Fibroblast of skin of right quadriceps (primary cell): ENCODE results near the gene JAM2.
A peak's percentile ranks its signal among the peaks of the same experiment; 100 is the strongest.

Experiments used
- DNase-seq: peaks from one replicate; pipeline ENCODE4 v3.0.0-alpha.2; 2013

The JAM2 gene

GRCh38 chr21:25722631-25723030 is 83.6 kb downstream of the JAM2 start:
- DNase-seq: no peak

DNA sequence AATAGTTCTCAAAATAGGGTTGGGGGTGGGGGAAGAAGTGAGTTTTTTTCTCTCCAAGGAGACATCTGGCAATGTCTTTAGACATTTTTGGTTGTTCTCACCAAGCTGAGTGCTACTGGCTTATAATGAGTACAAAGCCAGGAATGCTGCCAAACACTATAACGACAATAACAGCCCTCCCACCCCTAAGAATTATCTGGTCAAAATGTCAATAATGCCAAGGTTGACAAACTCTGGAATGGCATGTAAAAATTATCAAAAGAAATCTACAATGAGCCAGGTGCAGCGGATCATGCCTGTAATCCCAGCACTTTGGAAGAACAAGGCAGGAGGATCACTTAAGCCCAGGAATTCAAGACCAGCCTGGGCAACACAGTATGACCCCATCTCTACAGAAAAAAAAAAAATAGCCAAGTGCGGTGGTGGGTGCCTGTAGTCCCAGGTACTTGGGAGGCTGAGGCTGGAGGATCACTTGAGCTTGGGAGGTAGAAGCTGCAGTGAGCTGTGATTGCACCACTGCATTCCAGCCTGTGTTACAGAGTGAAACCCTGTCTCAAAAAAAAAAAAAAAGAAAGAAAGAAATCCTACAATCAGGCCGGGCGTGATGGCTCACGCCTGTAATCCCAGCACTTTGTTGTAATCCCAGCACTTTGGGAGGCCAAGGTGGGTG is 93.2 kb downstream of the JAM2 start:
- no peak for DNase-seq

- peak; percentile 8 for DNase-seq
Observed at GRCh38 chr21:25733859-25734653, 95.0 kb downstream of the JAM2 start.

DNA sequence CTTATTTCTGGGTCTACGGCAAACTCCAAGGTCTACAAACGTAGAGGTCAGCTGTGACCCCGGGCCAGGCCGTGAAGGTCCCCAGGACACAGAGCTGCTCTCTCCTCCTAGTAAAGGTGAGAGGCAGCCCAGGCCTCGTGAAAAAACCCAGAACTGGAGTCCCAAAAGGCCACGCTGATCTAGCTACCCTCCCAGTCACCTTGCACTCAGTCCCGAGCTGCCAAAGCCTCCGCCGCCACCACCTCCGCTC is 95.5 kb downstream of the JAM2 start:
- DNase-seq: no peak

DNA sequence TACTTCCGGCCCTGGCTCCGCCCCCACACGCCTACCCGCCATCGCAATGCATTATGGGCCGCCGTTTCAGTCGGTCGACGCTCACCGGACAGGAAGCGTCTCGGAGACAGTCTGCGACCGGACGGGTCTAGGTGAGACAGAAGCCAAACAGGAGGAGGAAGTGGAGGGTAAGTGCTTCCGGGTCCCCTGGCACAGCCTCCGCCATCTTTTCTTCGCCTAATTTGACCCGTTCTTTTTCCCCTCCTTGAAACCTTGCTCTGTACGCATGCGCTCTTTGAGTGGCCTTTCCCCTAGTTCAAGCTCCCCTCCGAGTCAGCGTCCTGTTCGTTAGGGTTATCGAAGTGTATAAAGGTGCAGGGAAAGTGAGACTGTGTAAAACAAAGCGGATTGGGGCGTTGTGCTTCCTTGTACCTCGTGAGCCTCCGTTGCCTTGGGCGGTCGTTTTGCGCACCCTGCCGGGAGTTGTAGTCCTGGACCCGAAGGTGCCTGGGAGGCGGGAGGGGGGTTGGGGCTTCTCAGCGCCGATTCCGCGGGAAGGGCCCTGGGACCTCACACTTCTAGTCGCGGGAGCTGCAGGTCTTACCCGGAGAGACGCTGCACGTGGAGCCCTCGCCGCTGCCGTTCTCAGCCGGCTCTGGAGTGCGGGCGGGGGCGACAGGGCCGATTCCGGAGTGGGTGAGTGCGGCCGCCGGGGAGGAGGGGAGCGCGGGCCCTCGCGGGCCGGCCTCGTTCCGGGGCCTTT is 96.0 kb downstream of the JAM2 start, which contains the start of the genes ATP5PF and GABPA:
Gene ATP5PF, minus strand, starts transcription at position 1 of the 742 bp plus-strand sequence. CDS start 5,110 bp downstream, outside the sequence.
Gene GABPA, plus strand, starts transcription at position 69 of the 742 bp plus-strand sequence. CDS start 6,627 bp downstream, outside the sequence.
- peak; percentile 99 for DNase-seq

DNA sequence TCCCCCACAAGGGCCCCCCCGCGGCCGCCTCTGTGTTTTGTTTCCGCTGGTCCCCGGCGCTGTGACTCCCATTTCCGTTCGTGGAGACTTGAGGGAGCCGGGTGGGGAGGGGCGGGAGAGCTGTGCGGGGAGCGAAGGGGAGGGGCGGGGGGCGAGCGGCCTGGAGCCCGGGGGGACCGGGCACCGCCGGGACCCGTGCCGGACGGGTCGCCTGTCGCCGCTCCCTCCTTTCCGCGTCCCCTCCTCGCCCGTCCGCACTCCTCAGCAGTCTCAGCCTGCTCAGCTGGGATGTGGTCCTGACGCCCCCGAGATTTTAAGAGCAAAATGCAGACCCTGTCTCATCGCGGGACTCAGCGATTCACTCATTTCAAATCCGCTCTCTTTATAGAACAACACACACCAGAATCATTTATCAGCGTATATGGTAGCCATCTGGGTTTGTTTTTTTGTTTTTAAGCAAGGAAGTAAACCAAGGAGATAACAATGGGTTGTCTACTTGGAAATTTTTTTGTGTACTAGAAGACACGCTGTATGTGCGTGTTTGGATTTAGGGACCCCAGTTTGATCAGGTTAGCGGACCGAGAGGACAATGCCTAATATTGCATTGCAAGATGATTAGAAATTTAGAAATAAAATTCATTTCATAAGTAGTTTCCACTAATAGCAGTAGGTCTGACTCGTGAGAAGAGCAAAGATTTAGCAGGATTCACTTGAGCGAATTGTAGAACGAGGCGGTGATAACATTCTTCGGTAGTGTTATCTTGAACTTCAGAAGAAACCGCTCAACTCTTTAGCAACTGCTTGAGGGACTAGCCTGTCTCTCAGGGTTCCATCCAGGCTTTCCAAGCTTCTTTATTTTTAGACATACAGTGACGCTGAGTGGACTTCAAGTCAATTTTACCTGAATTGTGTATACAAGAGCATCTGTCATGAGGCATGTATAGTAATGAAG is 96.9 kb downstream of the JAM2 start:
- peak; percentile 88 for DNase-seq

GRCh38 chr21:25737421-25737820 is 98.4 kb downstream of the JAM2 start:
- DNase-seq: no peak

DNA sequence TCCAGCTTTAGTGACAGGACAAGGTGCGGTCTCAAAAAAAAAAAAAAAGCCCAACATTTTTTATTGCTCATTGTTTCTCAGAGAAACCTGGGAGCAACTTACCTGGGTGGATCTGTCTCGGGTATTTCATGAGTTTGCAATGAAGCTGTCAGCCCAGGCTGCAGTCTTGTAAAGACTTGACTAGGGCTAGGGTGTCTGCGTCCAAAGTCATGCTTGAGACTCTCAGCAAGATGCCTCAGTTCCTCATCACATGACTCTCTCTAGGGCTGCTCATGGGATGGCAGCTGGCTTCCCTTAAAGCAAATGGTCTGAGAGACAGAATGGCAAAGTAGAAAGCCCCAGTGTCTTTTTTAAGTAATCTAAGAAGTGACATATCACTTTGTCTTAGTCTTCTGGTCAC is 103.8 kb downstream of the JAM2 start:
- no peak for DNase-seq

DNA sequence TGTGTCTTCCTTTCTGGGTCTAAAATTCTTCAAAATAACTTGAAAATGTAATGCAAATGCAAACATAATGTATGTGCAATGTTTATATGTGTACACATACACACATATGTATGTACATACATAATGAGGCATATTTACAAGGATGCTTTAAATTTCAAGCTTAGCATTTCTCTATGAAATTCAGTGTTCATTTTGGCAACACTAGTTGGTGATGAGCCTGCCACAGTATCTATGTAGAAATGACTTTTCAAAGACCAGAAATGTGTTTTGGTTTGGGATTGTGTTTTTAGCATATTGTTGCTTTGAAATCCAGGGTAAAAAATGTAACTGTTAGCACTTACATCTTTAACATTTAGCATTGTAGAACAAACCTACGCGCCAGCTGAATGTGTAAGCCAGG is 105.8 kb downstream of the JAM2 start:
- DNase-seq: no peak

- no peak for DNase-seq
Observed at GRCh38 chr21:25750085-25750484, 111.0 kb downstream of the JAM2 start.

- no peak for DNase-seq
Observed at GRCh38 chr21:25752416-25752815, 113.4 kb downstream of the JAM2 start.

GRCh38 chr21:25756190-25756932 is 117.3 kb downstream of the JAM2 start:
- DNase-seq: no peak

GRCh38 chr21:25757531-25757930 is 118.5 kb downstream of the JAM2 start:
- DNase-seq: no peak

GRCh38 chr21:25759573-25759972 is 120.5 kb downstream of the JAM2 start:
- no peak for DNase-seq

- DNase-seq: no peak
Observed at GRCh38 chr21:25760061-25760460, 121.0 kb downstream of the JAM2 start.

DNA sequence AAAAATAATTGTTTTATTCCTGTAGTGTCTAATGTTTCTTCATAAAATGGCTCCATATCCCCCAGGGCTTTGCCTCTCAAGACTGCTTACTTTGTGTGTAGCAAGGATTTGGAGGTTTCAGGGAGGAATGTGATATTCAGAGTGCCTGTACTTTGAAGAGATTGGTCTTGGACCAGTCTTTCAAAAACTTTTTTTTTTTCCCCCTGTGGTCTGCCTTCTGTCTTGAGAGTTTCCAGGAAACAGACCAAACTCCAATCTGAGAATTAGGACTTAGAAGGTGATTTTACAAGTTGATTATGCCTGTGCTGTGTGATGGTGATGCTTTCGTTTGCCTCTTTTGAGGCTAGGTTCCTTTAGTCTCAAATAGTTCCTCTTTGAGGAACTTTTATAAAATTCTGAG is 121.6 kb downstream of the JAM2 start:
- DNase-seq: no peak

GRCh38 chr21:25764065-25764464 is 125.0 kb downstream of the JAM2 start:
- no peak for DNase-seq
